Amygdala (tissue), 56 donors: ENCODE measurements around the gene IL17B.

Experiments
- DNase-seq, 56 donors: peaks; one replicate each; lab custom pipeline; 2025; lab: John Stamatoyannopoulos, UW

The IL17B gene

DNA sequence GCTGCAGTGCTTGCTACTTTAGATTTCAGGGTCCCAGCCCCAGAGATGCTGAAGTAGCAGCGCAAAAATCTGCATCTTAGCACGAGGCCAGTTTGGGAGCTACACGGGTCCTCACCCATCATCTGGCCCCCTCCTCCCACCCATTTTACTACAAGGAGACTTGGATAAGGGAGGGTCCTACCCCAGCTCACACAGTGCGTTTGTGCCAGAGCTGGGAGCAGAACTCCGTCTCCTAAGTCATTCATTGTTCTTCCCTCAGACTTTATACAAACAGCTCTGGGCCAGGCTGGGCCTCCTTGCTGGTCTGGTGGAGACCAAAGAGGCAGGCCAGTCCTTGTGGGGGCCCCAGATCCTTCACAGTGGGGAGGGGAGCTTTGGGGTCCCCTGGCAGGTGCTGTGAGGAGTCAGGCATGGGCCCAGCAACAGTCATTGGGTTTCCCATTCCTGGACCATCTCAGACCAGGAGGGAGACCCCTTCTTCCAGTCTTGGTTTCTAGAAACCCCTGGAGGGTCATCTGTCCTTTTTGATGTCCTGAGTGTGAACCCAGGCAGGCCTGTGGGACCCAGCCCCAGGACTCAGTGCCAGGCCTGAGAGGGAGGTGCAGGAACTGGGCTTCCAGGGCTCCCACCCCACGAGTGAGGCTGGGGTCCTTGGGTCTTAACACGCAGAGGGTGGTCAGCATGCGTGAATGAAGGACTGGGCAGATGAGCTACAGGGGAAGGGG, 2.3 kb upstream of the IL17B start:
- DNase-seq = peak in 1 of 56 donors; percentile 11

DNA sequence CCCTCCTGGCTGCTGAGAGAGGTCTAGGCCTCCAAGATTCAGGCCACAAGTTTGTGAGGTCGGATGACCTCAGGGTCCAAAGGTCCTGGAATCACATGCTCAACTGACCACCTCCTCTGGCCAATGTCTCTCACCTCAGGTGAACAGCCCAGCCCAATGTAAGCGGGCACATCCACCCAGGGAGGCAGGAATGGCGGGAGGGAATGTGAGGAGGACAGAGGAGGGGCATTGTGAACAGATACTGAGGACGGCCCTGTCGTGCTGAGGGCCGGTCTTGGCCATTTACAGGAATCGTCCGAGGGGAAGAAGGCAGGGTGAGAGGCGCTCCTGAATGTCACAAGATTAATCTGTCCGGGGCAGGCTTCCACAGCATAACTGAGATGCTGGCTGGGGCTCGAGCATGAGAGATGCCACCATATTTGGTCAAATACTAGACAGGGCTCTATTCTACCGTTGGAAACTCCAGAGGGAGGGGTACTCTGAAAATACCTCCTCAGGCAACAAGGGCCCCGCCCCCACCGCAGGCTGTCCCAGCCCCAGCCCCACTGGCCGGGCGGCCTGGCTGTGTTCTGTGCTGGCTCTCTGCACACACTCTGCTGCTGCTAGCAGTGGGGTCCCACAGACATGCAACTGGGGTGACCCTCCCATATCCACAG, 1.5 kb upstream of the IL17B start:
- no peak for DNase-seq

DNA sequence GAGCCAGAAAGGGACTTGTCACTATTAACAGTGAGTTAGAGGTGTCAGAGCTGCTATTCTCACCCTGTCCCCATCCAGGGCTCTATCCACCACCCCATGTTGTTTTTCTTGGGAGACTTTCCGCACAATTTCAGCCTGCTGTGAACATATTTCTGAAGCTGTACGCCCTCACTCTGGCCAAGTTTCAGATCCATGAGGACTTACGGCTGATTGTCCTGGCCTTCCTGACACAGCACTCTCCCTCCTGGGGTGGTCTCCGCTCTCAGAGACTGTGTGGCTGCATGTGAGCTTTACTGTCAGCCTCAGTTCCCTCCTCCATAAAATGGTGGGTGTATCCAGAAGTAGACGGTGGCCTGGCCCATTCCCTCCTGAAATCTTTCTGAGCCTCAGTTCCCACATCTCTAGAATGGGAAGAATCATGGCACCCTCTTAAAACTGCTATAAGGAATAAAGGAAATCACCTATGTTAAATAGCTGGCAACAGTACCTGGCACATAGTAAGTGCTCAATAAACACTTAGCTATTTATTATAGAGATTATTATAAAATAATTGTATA, 804 bp upstream of the IL17B start:
- DNase-seq = no peak

DNA sequence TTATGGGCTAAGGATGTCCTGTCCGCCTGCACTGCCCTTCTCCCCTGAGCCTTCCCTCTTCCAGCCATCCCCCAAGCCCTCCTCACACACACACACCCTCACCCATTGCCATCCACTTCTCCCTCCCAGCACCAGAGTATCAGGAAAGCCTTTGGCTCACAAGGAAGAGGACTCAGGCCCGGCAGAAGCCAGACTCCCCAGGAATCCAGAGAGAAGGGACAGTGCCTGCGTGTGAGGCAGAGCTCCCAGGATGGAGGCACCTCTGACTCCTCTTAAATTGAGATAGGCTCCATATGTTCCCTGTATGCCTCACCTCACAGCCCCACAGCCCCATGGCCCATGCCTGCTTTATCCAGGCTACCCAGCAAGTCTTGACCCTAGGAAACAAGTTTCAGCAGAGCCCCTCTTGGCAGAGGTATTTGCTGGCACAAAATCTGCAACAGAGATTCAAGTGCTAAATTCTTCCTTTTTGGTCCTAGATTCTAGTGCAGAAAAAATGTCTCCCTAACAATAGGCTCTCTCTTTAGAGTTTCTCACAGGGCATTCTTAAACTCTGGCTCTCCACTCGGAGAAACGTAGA, 761 bp downstream of the IL17B start:
- DNase-seq = no peak

DNA sequence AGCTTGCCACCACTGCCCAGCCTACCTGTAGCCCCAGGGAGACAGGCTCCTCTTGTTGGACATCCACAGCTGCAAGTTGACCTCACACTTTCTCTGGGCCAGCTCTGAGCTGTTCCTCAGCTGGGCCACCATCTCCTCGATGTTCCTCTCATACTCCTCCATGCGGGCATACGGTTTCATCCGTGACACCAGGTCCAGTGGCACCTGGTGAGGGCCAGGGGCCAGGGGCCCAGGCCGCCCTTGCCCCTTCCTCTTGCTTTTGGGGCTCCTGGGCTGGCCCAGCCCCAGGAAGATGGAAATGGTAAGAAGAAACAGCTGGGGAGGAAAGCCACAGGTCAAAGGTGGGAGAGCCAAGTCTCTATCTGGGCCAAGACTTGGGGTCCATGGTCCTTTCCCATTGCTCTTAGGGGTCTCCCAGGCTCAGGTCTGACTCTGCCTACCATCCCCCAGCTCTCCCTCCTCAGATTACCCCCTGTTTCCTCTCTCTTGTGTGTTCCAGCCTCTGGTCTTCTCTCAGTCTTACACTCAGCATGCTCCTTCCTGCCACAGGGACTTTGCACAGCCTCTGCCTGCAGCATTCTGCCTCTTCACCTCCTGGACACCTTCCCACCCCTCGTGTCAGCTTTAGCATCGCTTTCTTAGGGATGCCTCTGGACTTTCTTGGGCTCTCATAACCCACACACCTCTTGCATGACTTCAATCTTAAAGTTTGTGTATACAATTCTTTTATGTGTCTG, 2.2 kb downstream of the IL17B start:
- DNase-seq = no peak

DNA sequence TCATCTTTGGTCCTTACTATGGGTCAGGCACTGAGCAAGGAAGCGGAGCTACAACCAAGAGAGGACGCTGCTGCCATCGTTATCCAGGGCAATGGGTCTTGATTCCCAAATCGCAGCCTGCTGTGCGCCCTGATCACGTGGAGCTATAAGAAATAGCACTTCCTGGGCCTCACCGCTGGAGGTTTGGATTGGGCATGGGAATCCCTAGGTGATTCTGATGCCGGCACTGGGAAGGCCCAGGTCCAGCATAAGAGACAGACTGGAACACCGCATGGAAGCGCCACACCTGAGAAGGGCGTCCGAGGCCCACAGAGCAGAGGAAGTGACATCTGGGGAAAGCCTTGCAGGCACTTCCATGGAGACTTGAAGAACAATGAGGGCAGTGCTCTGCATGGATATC, 3.0 kb downstream of the IL17B start:
- no peak for DNase-seq

DNA sequence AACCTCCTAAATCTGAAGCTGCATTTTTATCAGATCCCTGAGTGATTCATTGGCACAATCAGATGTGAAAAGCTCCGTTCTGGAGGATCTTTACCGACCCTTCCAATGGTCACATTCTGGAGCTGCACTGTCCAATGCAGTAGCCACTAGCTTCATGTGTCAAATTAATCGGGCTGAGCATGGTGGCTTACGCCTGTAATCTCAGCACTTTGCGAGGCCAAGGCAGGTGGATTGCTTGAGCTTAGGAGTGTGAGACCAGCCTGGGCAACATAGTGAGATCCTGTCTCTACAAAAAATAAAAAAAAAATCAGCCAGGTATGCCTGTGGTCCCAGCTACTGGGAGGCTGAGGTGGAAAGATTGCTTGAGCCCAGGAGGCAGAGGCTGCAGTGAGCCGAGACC, 3.7 kb downstream of the IL17B start:
- no peak for DNase-seq

DNA sequence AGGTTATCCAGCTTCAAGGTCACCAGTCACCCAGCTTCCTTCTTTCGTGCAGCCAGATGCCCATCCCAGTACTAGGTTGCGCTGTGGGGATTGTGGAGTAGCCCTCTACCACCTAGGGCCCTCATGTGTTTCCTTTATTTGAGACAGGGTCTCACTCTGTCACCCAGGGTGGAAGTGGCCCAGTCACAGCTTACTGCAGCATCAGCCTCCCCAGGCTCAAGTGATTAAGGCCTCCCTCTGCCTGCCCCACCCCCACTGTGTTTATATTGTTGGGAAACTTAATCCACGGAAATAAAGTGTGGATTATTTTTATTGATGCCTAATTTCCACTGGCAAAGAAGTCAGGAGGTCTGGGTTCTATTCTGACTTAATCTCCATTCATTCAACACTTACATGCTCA, 4.3 kb downstream of the IL17B start:
- DNase-seq = no peak

DNA sequence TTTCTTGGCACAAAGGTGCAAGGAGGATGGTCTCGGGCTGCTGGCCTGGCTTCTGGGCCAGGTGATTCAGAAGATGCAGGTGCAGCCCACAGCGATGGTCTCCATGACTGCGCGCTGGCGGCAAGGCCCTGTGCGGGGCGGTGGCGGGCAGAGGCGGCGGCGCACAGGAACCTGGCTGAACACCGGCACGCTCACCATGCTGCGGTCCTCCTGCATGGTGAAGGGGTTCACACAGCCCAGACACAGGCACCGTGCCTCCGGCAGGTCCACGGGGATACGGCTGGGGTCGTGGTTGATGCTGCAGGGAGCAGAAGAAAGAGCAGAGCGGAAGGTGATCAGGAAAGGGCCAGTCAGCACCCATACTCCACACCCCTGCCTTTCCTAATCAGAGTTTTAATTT, 4.8 kb downstream of the IL17B start:
- DNase-seq = no peak

DNA sequence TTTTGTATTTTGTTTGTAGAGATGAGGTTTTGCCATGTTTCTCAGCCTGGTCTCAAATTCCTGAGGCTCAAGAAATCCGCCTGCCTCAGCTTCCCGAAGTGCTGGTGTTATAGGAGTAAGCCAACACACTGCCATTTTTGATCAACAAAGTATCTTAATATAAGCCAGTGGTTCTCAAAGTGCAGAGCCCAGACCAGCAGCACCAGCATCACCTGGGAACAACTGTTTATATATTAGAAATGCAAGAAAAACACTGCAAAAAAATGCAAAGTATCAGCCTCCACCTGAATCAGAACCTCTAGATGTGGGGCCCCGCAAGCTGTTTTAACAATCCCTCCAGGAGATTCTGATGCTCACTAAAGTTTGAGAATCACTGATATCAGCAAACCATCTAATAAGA, 6.2 kb downstream of the IL17B start:
- no peak for DNase-seq

DNA sequence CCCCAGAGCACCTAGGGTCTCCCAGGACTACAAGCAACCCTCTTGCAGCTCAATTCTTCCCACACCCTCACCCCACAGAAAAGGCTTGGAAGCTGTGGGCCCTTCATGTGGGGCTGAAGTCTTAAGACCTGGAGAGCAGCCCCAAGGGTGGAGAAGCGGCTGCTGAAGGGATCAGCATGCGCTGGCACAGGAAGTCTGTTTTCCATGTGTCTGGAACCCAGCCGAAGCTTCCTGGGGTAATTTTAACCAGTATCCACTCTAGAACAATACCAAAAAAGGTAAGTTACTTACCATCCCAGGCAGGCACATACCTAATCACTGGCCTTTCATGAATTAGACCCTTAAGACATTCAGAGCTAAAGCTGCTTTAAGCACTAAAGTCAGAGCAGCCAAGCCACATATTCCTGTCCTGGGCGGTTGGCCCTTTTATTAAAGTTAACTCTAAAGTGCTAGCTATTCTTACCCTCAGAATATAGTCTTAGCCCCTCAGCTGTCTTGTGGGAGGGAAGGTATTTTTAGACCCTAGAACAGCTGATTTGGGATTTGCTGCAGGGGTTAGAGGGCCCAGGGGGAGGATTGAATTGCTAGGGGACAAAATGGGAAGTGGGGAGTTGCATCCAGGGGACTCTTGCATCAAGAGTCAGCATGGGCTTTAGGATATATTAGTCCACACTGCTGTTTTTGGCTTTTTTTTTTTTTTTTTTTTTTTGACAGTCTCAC, 6.9 kb downstream of the IL17B start:
- DNase-seq = no peak

DNA sequence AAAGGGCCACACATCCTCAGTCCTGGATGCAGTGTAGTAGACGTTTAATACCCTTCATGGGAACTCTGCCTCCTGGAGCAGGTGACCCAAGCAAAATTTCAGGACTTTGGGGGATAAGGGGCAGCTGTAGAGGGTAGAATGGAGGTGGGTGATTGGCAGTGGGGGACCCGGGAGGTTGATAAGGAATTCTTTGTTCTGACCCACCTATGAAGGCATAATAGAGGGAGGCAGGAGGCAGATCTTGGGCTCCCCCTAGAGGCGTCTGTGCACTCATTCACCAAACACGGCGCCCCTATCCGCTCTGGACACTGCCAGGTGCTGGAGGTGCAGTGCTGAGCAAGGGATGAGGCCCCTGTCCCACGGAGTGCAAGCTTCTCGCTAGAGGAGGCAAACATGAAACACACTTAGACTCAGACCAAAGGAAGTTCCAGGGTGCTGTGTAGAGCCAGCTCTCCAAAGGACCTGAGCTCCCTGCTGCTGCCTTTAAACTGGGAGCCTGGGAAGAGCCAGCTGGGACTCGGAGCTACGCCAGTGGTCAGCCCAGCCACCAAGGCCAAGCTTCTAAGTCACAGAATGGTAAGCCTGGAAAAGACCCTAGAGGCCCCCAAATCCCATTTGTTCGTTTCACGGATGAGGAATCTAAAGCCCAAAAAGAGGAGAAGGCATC, 7.7 kb downstream of the IL17B start:
- DNase-seq = peak in 26 of 56 donors; percentile 2 to 50 (median 22)

DNA sequence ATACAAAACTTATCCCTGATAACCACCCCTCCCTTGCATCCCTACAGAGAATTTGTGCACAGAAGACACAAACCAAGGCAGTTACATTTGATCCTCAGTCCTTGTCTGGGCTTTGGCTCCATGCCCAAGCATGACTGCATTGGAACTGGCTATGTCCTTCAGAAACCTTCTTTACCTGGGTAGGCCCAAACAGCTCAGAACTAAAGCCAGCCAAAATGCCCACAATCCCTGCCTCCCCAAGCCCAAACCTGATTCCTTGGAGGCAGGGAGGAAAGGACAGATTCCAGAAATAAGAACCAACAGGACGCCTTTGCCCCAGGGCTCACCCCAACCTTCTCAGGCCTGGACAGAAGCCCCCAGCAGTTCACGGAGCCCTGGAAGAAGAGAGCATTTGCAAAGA, 8.2 kb downstream of the IL17B start:
- no peak for DNase-seq

DNA sequence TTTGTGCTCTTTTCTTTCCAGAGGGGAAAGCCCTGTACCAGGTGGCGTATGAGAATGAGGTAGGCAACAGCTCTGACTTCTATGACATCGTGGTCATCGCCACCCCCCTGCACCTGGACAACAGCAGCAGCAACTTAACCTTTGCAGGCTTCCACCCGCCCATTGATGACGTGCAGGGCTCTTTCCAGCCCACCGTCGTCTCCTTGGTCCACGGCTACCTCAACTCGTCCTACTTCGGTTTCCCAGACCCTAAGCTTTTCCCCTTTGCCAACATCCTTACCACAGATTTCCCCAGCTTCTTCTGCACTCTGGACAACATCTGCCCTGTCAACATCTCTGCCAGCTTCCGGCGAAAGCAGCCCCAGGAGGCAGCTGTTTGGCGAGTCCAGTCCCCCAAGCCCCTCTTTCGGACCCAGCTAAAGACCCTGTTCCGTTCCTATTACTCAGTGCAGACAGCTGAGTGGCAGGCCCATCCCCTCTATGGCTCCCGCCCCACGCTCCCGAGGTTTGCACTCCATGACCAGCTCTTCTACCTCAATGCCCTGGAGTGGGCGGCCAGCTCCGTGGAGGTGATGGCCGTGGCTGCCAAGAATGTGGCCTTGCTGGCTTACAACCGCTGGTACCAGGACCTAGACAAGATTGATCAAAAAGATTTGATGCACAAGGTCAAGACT, 11.0 kb downstream of the IL17B start:
- DNase-seq = no peak

DNA sequence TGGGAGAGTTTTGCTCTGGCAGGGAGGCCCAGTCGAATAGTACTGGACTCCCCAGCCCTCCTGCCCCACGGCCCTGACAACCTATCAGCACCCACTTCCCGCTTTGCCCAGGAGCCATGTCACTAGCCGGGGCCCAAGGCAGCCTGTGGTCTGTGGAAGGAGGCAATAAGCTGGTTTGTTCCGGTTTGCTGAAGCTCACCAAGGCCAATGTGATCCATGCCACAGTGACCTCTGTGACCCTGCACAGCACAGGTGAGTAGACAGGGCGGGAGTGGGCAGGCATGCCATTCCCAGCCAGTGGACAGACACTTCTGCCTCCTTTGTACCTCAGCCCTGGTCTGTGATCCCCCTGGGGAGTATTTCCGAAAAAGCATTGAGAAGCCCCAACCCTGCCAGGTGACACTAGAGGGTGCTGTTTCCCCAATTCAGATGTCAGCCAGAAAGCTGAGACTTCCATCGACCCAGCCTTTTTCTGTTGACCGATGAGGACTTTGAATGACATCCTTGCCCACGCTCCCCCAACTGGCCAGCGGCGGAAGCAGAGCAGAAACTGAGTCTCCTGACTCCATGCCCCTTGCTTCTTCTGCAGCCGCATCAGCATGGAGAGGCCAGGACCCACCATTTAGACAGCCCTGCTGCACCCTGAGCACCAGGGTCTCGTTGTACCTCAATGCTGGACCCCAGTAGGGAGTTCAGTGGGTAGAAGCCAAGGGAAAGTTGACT, 11.7 kb downstream of the IL17B start:
- DNase-seq = peak in 26 of 56 donors; percentile 10 to 58 (median 22)

DNA sequence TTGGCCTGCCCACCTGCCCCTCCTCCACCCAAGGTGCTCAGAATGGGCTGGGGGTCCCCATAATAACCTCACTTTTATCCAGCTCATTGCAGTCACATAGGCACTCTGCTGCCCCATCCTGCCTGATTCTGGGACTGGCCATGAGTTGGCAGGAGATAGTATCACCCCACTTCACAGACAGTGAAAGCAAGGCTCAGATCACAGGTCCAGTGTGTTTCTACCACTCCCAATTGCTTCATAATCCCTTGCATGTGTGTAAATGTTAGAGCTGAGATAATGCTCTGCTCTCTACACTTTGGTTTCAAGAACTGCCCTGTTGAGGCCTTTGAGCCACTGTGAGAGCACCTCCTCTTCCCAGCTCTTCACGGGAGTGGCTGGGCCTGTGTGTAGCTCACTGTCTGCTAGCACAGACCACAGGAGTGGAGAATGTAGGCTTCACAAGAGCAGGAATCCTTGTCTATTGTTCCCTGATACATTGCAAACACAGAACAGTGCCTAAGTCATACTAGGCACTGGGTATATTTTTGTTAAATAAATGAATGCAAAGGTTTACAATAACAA, 12.8 kb downstream of the IL17B start:
- DNase-seq = no peak

DNA sequence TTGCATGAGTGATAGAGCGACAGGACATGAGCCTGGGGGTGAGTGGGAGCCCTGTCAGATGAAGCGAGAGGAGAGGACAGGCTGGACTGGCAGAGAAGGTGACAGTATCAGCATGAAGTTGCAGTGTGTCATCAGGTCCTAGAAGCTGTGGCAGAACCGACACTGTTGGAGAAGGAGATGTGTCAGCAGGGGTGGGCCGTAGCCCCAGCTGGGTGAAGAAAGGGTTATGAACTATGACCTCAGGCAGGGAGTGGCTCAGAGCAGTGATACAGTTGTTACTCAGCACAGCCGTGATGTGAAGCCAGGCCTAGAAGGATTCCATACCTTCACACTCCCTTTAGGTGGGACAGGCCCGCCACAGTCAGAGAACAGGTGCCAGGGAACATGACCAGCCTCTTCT, 13.7 kb downstream of the IL17B start:
- no peak for DNase-seq

DNA sequence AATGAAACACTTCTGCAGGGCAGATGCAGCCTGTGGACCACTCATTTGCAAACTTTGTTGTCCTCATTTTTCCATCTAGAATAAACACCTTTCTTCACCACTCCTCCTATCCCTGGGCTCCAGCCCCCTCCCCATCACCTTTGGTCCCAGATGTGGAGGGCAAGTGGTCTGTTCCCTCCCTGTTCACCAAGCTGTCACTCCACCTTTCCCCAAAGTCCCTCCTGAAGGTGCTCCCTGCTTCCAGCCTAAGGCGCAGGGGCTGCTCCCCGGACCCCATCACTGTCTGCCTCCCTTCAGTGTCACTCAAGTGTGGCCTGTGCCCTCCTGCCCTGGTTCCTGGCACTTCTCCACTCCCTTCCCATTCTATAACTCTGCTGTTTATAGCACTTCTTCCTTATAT, 14.4 kb downstream of the IL17B start:
- no peak for DNase-seq
